Gastrocnemius medialis (tissue), 4 donors: ENCODE data around the gene SEC24B.

Experiments
- POLR2A ChIP-seq, 2 donors: fragments of 450-650 bp; IDR thresholded peaks; one replicate each; pipeline ENCODE4 v1.6.1; 2017; ENCODE audit warnings: antibody characterized with exemption in 2 of 2, mild to moderate bottlenecking in 2 of 2, moderate library complexity in 2 of 2
- TF ChIP-seq, protein P1 (sequence below), 5 experiments: fragments of 450-650 bp in 3 of 5; fragments of 200-600 bp in 2 of 5; sonication (generic) in 2 of 5; IDR thresholded peaks in 4 of 5; conservative IDR thresholded peaks in 1 of 5; 1 replicate in 4 of 5; 2 replicates in 1 of 5; pipeline ENCODE4 v1.5.1; 2016 to 2019; ENCODE audit warnings: antibody characterized with exemption in 5 of 5, mild to moderate bottlenecking in 3 of 5, moderate library complexity in 3 of 5

DNA sequence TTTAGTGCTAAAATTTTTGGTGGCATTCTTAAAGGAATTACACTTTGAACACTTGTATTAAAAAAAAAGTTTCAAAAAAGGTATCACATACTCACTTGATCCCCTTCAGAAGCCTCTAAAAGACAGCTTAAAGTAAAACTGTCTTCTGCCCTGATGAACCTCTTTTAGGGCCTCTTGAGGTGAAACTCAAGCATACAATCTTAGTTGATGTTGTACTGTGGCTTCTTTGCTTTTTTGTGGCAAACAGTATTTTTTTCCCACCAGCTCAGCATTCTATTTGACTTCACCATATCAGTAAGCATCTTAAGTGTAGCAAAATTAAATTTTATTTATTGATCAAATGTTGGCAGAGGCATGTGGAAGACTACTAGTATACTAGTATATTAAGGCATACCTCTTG lies 13.7 kb downstream of the SEC24B start:
- TF ChIP-seq, protein P1, sequence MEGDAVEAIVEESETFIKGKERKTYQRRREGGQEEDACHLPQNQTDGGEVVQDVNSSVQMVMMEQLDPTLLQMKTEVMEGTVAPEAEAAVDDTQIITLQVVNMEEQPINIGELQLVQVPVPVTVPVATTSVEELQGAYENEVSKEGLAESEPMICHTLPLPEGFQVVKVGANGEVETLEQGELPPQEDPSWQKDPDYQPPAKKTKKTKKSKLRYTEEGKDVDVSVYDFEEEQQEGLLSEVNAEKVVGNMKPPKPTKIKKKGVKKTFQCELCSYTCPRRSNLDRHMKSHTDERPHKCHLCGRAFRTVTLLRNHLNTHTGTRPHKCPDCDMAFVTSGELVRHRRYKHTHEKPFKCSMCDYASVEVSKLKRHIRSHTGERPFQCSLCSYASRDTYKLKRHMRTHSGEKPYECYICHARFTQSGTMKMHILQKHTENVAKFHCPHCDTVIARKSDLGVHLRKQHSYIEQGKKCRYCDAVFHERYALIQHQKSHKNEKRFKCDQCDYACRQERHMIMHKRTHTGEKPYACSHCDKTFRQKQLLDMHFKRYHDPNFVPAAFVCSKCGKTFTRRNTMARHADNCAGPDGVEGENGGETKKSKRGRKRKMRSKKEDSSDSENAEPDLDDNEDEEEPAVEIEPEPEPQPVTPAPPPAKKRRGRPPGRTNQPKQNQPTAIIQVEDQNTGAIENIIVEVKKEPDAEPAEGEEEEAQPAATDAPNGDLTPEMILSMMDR (IDR thresholded peaks at IDR 0.05 in 4 of 5, conservative IDR thresholded peaks at IDR 0.05 in 1 of 5): no peak
- no peak for TF ChIP-seq POLR2A (IDR thresholded peaks at IDR 0.05)
